ENCODE results near the gene UBE2G1. TPM values are rescaled to one million over a fixed set of nuclear protein-coding genes. Genes with fewer than 3 reads are reported as not detected.

UBE2G1 gene
- total and polyA plus RNA-seq, 2 of the 13 experiments (the other 11 are each of a cell fraction or from before 2014, with no cell fraction given) = 27.9 to 42.6 TPM

DNA sequence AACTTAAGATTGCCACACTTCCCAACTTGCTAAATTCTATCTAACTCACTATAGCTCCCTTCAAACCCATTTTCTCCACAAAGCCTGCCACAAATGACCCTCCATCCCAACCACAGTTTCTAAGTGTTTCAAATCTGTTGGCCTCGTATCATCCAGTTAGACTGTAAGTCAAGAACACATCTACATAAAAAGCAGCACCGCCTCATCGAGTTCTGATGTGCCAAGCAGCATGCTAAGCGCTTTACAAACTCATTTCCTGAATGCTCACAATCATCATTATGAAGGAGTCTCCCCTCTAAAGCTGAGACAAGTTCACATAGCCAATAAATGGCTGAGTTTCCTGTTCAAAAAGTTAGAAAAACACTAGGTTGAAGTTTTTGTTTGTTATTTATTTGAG, 93.5 kb downstream of the UBE2G1 start:
- BruUV-seq (replicated peaks) = no TSS peak
- no peak for ATAC-seq
- H3K4me3 ChIP-seq (replicated peaks in 1 of 3; ENCODE audit: insufficient read depth in 1 of 3, low read depth in 2 of 3, low read length in 3 of 3) = no peak overlapping the region
- no peak overlapping the region for H3K9ac ChIP-seq (ENCODE audit: insufficient read depth, low read depth, low read length)
- no peak overlapping the region for H3K27ac ChIP-seq (ENCODE audit: extremely low read length, insufficient read depth, low read length)
- 98% methylated on average over 4 of the region's 4 CpGs for WGBS (ENCODE audit: low lambda C conversion rate)
- ChIA-PET POLR2A (no interaction called here), CTCF (ENCODE audit: low intra/inter-chr PET ratio, low total read pairs) (no interaction called here)
- H3K79me2 ChIP-seq (ENCODE audit: insufficient read depth, low read length) = peaks cover 2% of the 10 kb centered on the region
- in situ Hi-C loops (cut with HindIII; ENCODE audit: extremely low pct_ligation_motif_present, low pct_unique_long_range_greater_than_20kb) (no loop called here), intact Hi-C loops (cut with micrococcal nuclease; ENCODE audit: unreplicated experiment) (no loop called here)
- no peak for DNase-seq (ENCODE audit: low spot score)
- no peaks in the 10 kb centered on the region for H3K9me3 ChIP-seq (ENCODE audit: low read length)
- FAIRE-seq = no peak
- H3K27me3 ChIP-seq (ENCODE audit: control insufficient read depth in 1 of 2, insufficient read depth in 2 of 2, low read length in 2 of 2) = no peaks in the 10 kb centered on the region
- no peak overlapping the region for H2AFZ ChIP-seq (ENCODE audit: low read length)
- peaks cover 0 to 41% of the 10 kb centered on the region in 2 experiments for H3K36me3 ChIP-seq (replicated peaks in 1 of 2; ENCODE audit: control insufficient read depth in 1 of 2, insufficient read depth in 2 of 2, low read length in 2 of 2)
- H3K4me1 ChIP-seq (ENCODE audit: insufficient read depth, low read length) = no peaks in the 10 kb centered on the region
- no peaks in the 10 kb centered on the region for H4K20me1 ChIP-seq (ENCODE audit: insufficient read depth, low read length)
- H3K4me2 ChIP-seq (ENCODE audit: low read depth, low read length) = no peak overlapping the region
- no peak for TF ChIP-seq XBP1 (CRISPR knock-in tag; IDR thresholded peaks at IDR 0.05)
- TF ChIP-seq, protein P1, sequence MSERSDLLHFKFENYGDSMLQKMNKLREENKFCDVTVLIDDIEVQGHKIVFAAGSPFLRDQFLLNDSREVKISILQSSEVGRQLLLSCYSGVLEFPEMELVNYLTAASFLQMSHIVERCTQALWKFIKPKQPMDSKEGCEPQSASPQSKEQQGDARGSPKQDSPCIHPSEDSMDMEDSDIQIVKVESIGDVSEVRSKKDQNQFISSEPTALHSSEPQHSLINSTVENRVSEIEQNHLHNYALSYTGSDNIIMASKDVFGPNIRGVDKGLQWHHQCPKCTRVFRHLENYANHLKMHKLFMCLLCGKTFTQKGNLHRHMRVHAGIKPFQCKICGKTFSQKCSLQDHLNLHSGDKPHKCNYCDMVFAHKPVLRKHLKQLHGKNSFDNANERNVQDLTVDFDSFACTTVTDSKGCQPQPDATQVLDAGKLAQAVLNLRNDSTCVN (CRISPR knock-in tag; IDR thresholded peaks at IDR 0.05; ENCODE audit: borderline replicate concordance) = no peak
- TF ChIP-seq, protein P2, sequence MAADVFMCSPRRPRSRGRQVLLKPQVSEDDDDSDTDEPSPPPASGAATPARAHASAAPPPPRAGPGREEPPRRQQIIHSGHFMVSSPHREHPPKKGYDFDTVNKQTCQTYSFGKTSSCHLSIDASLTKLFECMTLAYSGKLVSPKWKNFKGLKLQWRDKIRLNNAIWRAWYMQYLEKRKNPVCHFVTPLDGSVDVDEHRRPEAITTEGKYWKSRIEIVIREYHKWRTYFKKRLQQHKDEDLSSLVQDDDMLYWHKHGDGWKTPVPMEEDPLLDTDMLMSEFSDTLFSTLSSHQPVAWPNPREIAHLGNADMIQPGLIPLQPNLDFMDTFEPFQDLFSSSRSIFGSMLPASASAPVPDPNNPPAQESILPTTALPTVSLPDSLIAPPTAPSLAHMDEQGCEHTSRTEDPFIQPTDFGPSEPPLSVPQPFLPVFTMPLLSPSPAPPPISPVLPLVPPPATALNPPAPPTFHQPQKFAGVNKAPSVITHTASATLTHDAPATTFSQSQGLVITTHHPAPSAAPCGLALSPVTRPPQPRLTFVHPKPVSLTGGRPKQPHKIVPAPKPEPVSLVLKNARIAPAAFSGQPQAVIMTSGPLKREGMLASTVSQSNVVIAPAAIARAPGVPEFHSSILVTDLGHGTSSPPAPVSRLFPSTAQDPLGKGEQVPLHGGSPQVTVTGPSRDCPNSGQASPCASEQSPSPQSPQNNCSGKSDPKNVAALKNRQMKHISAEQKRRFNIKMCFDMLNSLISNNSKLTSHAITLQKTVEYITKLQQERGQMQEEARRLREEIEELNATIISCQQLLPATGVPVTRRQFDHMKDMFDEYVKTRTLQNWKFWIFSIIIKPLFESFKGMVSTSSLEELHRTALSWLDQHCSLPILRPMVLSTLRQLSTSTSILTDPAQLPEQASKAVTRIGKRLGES (CRISPR knock-in tag; IDR thresholded peaks at IDR 0.05; ENCODE audit: borderline replicate concordance) = no peak
- TF ChIP-seq MED1 (CRISPR knock-in tag; IDR thresholded peaks at IDR 0.05) = no peak
- TF ChIP-seq, protein P3, sequence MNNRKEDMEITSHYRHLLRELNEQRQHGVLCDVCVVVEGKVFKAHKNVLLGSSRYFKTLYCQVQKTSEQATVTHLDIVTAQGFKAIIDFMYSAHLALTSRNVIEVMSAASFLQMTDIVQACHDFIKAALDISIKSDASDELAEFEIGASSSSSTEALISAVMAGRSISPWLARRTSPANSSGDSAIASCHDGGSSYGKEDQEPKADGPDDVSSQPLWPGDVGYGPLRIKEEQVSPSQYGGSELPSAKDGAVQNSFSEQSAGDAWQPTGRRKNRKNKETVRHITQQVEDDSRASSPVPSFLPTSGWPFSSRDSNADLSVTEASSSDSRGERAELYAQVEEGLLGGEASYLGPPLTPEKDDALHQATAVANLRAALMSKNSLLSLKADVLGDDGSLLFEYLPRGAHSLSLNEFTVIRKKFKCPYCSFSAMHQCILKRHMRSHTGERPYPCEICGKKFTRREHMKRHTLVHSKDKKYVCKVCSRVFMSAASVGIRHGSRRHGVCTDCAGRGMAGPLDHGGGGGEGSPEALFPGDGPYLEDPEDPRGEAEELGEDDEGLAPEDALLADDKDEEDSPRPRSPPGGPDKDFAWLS (CRISPR knock-in tag; IDR thresholded peaks at IDR 0.05; ENCODE audit: borderline replicate concordance) = no peak
- no peak for TF ChIP-seq ZMAT3 (CRISPR knock-in tag; conservative IDR thresholded peaks at IDR 0.05)
- TF ChIP-seq, protein P4, sequence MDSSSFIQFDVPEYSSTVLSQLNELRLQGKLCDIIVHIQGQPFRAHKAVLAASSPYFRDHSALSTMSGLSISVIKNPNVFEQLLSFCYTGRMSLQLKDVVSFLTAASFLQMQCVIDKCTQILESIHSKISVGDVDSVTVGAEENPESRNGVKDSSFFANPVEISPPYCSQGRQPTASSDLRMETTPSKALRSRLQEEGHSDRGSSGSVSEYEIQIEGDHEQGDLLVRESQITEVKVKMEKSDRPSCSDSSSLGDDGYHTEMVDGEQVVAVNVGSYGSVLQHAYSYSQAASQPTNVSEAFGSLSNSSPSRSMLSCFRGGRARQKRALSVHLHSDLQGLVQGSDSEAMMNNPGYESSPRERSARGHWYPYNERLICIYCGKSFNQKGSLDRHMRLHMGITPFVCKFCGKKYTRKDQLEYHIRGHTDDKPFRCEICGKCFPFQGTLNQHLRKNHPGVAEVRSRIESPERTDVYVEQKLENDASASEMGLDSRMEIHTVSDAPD (CRISPR knock-in tag; IDR thresholded peaks at IDR 0.05) = no peak
- TF ChIP-seq YEATS2 (CRISPR knock-in tag; IDR thresholded peaks at IDR 0.05; ENCODE audit: borderline replicate concordance) = no peak
- TF ChIP-seq TARDBP (CRISPR knock-in tag; IDR thresholded peaks at IDR 0.05) = no peak
- no peak for TF ChIP-seq BCL6 (CRISPR knock-in tag; IDR thresholded peaks at IDR 0.05)
- no peak for TF ChIP-seq SUZ12 (IDR thresholded peaks at IDR 0.05; ENCODE audit: low read depth, low read length)
- TF ChIP-seq RELA (CRISPR knock-in tag; IDR thresholded peaks at IDR 0.05) = no peak
- no peak for TF ChIP-seq RBM22 (optimal IDR thresholded peaks at IDR 0.05; ENCODE audit: low read length)
- no peak for TF ChIP-seq ZNF205 (CRISPR knock-in tag; IDR thresholded peaks at IDR 0.05)
- TF ChIP-seq EEA1 (CRISPR knock-in tag; IDR thresholded peaks at IDR 0.05; ENCODE audit: borderline replicate concordance) = no peak
- TF ChIP-seq PAX8 (CRISPR knock-in tag; IDR thresholded peaks at IDR 0.05; ENCODE audit: borderline replicate concordance) = no peak
- TF ChIP-seq, protein P5, sequence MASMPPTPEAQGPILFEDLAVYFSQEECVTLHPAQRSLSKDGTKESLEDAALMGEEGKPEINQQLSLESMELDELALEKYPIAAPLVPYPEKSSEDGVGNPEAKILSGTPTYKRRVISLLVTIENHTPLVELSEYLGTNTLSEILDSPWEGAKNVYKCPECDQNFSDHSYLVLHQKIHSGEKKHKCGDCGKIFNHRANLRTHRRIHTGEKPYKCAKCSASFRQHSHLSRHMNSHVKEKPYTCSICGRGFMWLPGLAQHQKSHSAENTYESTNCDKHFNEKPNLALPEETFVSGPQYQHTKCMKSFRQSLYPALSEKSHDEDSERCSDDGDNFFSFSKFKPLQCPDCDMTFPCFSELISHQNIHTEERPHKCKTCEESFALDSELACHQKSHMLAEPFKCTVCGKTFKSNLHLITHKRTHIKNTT (CRISPR knock-in tag; IDR thresholded peaks at IDR 0.05) = no peak

All from HepG2 (cell line).